Right ventricle myocardium superior (tissue), 1 donor: ENCODE results near the gene PBX1. TPM values are rescaled to one million over a fixed set of nuclear protein-coding genes. Genes with fewer than 3 reads are reported as not detected.

Source experiments
- ATAC-seq: fragments of 200-7000 bp; cut with Tn5 transposase; one replicate; pipeline ENCODE4 v1.9.1; 2020; ENCODE audit warnings: mild to moderate bottlenecking; ENCODE audit not compliant: poor library complexity
- DNase-seq: peaks from one replicate; pipeline ENCODE4 v3.0.0-alpha.2; 2020
- intact Hi-C: fragments of 100-400 bp; cut with DNase I; formaldehyde crosslinking; loops from one replicate; pipeline ENCODE4 v1.11.2; 2022
- total RNA-seq: library from RNA; stranded (reverse); fragmentation: NEBNext Ultra II Directional; extraction: Animal tissue kit (Norgen Biotek cat#: 25700); gene quantifications from one replicate; pipeline ENCODE4 v1.2.1, GENCODE V29; 2021
- donor health status: DM: no; HTN: yes; CAD: no; lungs with severe emphysema.

PBX1 gene
- total RNA-seq, 1 donor from 2014 or later, result 69.1 TPM

DNA sequence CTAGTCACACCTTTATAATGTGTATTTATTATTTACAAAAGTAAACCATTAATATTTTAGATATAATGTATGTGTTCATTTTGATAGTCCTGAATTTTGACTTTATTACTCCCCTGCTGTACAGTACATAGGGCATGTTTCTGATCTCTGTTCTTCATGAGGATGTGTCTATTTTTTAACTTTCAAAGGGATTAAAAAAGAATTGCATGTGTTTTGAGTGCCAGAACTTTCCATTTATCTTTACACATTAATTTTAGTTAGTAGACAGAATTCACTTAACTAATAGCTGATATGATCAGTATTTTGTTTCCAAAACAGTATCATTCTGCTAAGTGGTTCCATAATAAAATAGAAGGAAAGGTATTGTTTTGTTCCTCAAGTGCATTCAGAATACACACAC, 3.1 kb downstream of the PBX1 start:
- DNase-seq (no peak), ATAC-seq (no peak)
- intact Hi-C loops, result loop anchor here (5.0 to 10.0 kb wide), 2 partner anchors 53 to 225 kb away; no protein-coding TSS in a partner anchor

DNA sequence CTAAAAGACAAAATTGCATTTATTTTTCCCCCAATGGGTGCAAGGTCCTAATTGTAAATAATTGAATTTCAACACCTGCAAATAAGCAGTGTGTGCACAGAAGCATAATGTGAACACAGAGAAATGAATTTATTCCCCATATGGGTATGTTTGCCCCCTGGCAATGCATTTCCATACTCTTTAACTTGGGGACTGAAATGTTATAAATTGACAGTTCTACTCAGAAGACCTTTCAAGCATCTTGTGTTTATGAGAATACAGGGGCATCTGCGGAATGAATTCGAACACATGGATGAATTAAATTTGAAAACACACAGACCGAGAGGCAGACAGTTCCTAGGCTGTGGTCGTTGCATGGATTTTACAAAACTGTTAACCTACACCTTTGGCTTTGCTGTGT, 3.5 kb downstream of the PBX1 start:
- intact Hi-C loops, result loop anchor here (5.0 to 10.0 kb wide), 2 partner anchors 52 to 225 kb away; no protein-coding TSS in a partner anchor
- ATAC-seq (no peak), DNase-seq (no peak)

DNA sequence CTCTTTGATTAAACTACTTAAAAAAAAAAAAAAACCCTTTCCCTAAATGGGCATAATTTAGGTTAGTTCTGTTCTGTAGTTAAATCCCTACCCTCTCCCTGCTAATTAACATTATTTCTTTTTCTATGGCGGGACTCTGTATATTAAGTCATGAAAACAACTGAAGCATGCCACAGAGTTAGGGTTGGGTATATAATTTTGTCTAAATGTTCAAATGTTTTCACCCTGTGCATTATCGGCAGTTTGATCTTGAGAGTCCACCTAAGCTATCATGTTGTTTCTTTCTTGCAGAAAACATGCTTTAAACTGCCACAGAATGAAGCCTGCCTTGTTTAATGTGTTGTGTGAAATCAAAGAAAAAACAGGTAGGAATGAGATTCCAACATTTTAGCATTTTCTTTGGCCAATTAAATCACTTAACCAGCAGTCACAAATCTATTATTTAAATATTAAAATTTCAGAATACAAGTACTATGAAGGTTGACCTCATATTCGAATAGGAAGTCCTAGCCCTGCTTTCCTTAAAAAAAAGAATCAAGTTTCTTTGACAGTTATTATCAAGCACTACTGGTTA, 4.0 kb downstream of the PBX1 start:
- DNase-seq (no peak), ATAC-seq (no peak)
- intact Hi-C loops, result loop anchor here (5.0 to 10.0 kb wide), 2 partner anchors 52 to 224 kb away; no protein-coding TSS in a partner anchor

DNA sequence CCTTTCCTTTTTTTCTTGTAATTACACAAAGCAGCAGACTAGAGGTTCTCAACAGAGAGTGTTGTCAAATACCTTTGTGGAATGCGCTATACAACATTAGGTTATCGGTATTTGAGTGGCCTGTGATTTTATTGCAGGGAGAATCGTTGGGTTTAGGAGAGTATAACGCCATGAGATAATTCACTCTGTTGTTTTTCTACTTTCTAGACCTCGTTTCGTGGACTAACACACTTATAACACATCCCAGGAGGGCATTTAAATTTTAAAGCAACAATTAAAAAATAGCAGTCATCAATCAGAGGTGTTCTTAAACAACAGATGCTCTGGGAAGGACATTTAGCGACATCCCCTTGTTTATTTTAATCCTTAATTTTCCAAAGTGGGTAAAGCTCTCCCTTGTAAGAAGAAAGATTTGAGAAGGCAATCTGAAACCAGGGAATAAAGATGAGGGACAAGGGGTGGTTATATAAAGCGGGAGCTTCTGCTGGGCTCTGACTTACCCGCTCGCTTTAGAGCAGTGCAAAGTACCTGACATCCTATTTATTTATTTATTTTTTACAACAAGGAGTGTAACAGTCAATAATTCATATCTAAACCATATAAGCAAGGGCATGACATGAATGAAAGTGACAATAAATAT, 4.9 kb downstream of the PBX1 start:
- ATAC-seq (no peak), DNase-seq (no peak)
- intact Hi-C loops, result loop anchor here (5.0 to 10.0 kb wide), 2 partner anchors 51 to 223 kb away; no protein-coding TSS in a partner anchor

DNA sequence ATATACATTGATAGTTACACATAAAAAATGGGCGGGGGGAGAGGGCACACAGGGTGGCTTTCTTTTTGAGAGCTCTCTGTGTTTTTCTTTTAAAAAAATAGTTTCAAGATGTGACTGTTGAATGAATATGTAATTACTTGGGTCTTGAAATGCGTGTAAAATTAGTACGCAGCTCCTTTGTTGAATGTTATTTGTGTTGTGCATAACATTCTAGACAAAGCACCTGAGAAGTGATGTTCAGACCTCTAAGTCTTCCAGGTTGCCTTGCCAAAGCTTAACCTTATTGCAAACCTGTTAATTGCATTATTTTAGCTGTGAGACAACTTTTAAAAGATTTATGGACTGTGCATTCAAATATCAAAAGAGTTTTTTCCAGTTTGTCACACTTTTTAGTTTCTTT, 5.4 kb downstream of the PBX1 start:
- DNase-seq (no peak), ATAC-seq (no peak)
- intact Hi-C loops, result loop anchor here (5.0 to 10.0 kb wide), 2 partner anchors 50 to 223 kb away; no protein-coding TSS in a partner anchor

DNA sequence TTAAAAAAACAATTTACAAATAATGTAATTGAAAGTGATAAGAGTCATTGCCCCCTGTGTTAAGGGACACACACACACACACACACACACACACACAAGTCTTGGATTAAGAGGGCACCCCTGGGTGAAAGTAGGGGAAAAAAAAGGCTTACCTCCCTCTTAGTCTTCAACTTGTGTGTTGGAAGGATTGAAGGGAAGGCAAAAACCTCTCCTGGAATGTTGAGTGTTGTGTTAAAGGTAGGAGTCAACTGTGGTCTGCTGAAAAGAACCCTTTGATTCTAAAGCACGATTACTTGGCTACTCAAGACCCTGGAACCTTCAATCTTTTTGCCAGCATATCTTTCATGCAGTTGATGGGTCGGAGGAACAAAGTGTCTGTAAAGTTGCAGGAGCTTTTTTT, 6.4 kb downstream of the PBX1 start:
- intact Hi-C loops, result loop anchor here (10.0 kb wide), 1 partner anchor 49 kb away; no protein-coding TSS in a partner anchor
- ATAC-seq, result no peak

DNA sequence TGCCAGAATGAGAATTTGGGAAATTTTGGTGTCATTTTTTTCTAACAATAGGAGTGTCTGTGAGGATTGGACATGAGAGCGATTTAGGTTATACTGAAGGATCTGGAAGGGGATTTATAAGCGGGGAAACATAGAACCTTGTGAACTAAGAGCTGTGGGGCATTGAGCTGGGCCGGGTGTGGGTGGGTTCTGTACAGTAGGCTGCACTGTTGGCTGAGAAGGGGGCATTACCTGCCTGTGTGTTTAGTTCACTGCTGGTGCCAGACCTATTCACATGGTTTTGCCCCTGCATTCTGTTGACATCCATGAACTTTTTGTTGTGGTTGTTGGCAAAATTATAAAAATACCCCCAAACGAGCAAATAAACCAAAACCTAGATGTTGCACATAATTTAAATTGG, 8.8 kb downstream of the PBX1 start:
- intact Hi-C loops, result loop anchor here (10.0 kb wide), 1 partner anchor 47 kb away; no protein-coding TSS in a partner anchor
- no peak for DNase-seq
- no peak for ATAC-seq

More for the DNA sequence above, 6.4 kb downstream of the PBX1 start:
- no peak for DNase-seq

DNA sequence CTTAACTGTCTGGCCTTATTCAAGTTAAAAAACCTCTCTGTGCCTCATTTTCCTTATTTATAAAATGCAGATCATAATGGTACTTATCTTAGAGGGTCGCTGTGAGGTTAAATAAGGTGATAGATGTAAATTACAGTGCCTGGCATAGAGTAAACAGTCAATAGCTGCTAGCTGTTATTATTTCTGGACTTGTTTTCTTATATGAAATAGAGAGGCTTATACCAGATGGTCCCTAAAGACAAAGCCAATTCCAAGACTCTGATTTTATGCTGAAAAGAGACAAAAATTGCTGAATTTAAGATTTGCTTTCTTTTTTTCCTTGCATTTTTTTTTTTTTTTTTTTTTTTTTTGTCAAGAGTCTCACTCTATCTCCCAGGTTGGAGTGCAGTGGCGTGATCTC, 10.3 kb downstream of the PBX1 start:
- intact Hi-C loops, result loop anchor here (10.0 kb wide), 1 partner anchor 46 kb away; no protein-coding TSS in a partner anchor
- no peak for ATAC-seq

DNA sequence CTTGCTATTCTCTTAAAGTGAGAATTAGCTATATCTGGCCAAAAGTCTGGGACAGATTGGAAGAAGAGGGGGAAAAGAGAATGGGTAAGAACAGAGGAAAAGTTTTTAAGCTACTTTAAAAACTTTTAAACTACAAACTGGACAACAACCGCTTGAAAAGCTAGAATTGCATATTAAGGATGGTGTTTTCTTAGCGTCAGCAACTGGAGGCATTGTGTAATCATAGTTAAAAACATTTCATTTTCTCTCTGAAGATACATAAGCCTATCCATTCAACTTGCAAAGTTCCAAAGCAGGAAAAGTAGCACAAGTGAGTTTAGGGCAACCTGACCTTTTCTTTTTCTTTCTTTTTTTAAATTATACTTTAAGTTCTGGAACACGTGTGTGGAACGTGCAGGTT, 10.9 kb downstream of the PBX1 start:
- intact Hi-C loops, result loop anchor here (10.0 kb wide), 1 partner anchor 45 kb away; no protein-coding TSS in a partner anchor
- no peak for DNase-seq
- ATAC-seq, result no peak

More for the DNA sequence above, 10.3 kb downstream of the PBX1 start:
- DNase-seq, result no peak

DNA sequence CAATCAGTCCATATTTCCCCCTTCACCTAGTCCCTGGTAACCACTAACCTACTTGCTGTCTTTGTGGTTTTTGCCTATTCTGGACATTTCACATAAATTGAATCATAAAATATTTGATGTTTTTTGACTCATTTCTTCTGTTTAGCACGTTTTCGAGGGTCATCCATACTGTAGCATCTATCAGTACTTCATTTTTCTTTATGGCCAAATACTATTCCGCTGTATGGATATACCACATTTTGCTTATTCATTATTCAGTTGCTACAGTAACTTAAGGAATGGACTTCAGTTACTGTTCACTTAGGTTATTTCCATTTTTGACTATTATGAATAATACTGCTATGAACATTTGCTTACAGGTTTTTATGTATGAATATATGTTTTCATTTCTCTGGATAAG, 12.3 kb downstream of the PBX1 start:
- ATAC-seq (no peak), DNase-seq (no peak)
- intact Hi-C loops, result no loop called here

DNA sequence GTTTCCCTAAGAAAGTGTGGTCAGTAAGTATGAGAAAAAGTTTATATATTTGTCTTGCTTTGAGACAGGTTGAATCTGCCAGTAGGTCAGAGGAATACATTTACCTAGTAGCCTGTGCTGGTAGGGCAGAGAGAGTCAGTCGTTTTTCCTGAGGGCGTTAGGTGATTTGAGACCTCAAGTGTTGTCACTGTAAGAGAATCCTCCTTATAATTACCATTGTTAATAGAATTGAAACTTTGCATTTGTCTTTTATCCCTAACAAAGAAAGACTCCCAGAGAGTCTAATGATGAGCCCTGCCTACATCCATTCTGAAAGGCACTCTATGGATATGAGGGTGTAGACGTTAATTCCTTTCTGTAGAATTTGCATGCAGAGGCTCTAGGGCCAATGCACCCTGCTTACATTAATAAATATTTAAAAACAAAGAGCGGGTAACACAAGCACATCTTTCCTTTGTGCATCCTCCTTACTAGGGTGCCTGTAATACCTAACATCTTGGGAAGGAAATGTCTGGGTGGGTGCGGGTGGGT, 16.4 kb downstream of the PBX1 start:
- DNase-seq, result no peak
- intact Hi-C loops, result no loop called here
- no peak for ATAC-seq

DNA sequence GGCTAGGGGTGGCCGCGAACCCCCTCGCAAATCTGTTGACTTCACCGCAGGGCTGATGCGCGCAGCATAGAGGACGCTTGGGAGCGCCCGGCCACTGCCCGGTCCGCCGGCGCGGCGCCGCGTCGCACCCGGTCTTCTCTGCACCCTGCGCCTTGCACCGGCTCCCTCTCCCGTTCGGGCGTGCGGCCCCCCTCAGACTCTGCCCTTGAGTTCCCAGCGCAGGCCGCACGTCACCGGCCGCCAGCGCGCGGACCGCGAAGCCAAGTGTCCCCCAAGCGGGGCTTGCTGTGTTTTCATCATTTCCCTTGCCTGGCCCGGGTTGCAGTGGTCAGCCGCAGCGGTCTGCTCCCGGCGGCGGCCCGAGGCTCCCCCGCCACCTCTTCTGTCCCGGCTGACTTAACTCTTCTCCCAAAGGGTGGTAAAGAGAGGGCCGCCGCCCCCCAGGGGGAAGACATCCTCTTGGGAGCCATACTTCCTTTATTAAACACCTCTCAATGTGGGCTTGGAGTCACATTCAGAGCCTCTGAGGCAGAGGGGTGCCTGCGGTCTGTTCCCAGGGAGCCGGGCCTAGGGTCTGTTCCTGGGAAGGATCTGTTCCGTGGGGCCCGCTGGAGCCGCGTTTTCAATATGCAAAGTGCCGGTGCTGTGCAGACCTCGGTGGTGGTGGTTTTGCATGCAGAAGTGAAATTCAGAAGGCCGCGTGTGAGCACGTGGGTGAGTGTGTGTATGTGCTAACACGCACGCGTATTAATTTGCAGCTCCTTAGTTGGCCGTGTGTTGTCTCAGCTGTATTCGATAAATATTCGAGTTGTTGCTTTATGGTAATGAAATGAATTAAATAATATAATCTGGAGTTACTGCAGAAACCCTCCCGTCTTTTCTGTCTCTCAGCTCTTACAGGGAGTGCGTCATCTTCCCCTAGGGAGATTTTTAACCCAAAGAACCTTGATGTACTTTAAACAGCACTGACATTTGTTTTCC, 17.6 kb downstream of the PBX1 start:
- intact Hi-C loops, result no loop called here
- peak; percentile 65 for DNase-seq
- ATAC-seq, result peak; percentile 76

DNA sequence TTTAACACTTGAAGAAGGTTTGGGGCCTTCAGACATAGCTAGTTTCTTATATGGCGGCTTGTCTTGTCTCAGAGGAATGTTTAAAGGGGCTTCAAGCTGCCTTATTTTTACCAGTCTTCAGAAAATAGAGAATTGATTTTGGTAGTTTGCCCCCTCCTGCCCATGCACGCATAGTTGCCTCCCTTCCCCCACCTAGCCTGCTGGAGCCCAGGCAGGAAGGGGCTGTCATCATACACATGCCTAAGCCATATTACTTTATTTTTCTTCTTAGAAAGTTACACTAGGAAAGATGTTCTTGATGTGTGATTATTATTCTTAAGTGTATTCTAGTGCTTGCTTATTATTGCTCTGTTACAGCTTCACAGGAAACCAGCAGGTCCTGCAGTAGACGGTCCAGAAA, 18.3 kb downstream of the PBX1 start:
- DNase-seq, result no peak
- no peak for ATAC-seq
- intact Hi-C loops, result no loop called here

DNA sequence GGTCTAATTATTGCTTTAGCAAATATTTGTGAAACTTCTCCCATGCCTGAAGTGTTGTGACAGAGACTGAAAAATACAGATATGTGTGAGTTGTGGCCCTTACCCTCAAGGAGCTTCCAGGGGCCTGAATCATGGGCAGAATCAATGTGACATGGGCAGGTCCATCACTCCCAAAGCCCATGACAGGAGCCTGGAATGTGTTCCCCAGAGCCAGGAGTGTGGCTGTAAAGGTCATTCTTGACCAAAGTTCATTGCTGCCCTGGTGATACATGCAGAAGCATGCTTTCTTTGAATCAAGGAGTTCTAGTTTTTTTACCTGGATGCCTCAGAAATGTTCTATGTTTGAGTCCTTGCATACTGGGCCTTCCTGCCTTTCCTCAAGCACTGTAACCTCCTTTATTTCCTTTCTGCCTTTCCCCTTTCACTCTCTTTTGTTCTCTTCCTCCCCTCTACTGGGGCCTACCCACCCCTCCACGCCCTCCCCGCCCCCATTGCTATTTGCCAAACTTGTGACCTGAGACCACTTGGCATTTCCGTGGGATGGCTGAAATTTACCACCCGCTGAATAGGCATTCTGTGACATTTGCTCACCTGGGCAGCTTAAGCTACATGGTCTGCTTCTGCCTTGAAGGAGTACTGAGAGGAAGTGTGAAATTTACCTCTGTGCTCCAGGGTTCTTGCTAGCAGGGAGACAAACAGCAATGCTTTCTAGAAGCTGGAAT, 19.7 kb downstream of the PBX1 start:
- no peak for DNase-seq
- ATAC-seq, result no peak
- intact Hi-C loops, result no loop called here

DNA sequence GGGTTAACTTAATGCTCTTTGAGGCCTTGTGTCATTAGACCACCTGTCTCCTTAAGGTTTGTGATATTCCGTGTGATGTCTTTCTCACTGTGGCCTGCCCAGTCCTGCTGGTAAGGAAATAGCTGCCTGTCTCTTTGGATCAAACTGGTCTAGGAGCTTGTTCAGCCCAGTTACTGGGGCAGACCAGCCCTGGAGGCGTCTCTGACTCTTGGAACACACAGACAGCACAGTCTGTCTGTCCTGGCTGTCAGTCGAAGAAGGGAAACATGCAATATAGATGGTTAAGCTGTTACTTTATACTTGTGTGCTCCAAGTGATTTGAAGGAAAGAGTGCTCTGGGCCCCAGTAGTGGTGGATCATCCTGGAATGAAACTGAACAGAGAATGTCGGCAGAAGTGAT, 20.4 kb downstream of the PBX1 start:
- DNase-seq (no peak), ATAC-seq (no peak)
- intact Hi-C loops, result no loop called here

DNA sequence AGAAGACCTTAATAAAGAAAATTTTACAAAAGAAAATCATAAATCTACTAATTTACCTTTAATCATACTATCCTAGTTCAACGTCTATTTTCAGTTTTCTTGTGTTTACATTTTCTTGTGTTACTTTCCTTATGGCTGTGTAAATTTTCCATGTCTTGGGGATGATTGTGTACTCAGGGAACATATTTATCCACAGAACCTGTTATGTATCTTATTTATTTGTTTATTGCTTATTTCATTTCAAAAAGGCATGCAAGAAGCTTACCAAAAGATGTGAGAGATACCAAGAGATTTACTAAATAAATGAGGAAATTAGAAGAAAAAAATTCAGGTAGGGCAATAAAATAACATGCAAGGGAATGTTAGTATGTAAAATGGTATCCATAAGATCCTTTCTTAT, 22.8 kb downstream of the PBX1 start:
- DNase-seq, result no peak
- no peak for ATAC-seq
- intact Hi-C loops, result no loop called here

DNA sequence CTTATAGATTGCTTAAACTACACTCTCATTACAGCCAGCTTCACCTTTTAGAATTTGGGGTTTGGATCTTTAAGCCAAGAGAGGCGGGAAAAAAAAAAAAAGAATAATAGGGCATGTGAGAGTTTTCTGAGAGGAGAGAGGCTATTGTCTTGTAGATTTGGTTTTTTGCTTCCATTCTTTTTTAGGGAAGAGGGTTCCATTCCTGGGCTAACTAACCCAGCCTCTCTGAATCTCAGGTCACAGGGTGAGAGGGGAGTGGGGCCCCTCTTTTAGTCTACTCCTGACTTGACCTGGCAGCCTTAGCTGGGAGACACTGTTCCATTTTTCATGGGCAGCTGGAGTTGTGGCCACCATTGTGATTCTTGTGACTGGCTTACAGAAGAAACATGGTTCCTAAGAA, 24.2 kb downstream of the PBX1 start:
- DNase-seq (no peak), ATAC-seq (no peak)
- intact Hi-C loops, result no loop called here

DNA sequence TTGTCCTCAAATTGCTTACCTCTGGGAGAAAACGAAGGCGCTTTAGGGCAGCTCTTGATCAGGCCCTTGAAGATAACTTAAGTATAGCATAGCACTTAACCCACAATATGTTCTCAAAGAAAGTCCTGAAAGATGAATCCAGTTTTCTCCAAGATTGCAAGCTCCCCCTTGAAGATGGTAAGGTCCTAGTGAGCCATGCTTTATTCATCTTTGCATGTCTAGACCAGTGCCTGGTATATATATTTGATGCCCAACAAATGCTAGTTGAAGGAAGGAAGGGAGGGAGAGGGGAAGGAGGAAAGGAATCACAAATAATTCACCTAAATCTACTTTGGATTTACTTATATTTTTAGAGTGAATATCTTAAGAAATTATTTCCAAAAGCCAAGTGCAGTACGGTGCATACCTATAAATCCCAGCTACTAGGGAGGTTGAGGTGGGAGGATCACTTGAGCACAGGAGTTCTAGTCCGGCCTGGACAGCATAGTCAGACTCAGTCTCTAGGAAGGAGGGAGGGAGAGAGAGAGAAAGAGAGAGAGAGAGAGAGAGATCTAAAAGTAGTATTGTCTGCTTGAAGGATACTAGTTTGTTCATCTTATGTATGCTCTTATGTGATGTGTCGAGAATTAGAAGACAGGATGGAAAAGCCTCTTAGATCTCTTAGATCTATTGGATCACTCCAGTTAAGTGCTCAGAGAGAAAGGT, 25.0 kb downstream of the PBX1 start:
- intact Hi-C loops, result no loop called here
- ATAC-seq (no peak), DNase-seq (no peak)
